ENCODE measurements around the gene PTPN5.

Gene PTPN5

GRCh38 chr11:18731441-18731840 lies 60.2 kb downstream of the PTPN5 start:
- H3K4me3 ChIP-seq (ENCODE audit: low read length), result no peak overlapping the region
- no peak for DNase-seq (ENCODE audit: low read depth)
- no peak for TF ChIP-seq CTCF (conservative IDR thresholded peaks at IDR 0.05; ENCODE audit: low read depth, low read length)

DNA sequence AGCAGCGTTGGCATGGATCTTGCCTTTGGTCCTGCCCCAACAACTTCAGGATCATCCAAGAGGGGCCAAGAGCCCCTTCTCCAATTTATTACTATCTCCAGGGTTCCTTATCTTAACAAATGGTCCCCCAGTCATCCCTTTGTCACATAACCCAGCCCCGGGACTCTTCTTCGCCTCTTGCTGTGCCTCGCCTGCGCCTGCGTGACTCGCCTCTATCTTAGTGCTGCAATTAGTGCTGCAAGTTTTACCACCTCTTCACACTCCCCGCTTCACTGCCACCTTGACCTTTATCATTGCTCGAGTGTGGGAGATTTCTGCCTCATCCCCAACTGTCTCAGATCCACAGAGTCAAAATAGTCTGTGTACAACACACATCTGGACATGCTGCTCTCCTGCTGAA lies 61.6 kb downstream of the PTPN5 start:
- no peak overlapping the region for H3K4me3 ChIP-seq (ENCODE audit: low read length)
- DNase-seq (ENCODE audit: low read depth), result no peak
- no peak for TF ChIP-seq CTCF (conservative IDR thresholded peaks at IDR 0.05; ENCODE audit: low read depth, low read length)

- TF ChIP-seq CTCF (conservative IDR thresholded peaks at IDR 0.05; ENCODE audit: low read depth, low read length), result no peak
- H3K4me3 ChIP-seq (ENCODE audit: low read length), result no peak overlapping the region
- no peak for DNase-seq (ENCODE audit: low read depth)
These were observed 62.2 kb downstream of the PTPN5 start for GRCh38 chr11:18729426-18729825.

DNA sequence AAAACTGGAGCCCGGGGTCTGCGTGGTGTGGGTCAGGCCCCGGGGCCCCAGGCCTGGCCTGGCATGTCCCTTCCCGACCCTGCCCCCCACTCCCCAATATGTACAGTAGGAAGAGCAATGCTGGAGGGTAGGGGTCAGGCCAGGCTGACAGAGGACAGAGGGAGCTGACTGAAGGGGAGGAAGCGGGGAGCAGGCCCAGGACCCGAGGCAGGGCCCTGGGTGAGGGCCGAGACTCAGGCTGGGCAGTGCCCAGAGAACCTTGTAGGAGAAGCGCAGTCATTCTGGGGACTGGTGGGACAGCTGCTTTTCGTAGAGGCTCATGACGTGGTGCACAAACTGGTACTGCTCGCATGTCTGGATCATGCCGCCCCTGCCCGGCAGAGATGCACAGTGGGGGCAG lies 62.9 kb downstream of the PTPN5 start:
- DNase-seq (ENCODE audit: low read depth), result no peak
- no peak for TF ChIP-seq CTCF (conservative IDR thresholded peaks at IDR 0.05; ENCODE audit: low read depth, low read length)
- no peak overlapping the region for H3K4me3 ChIP-seq (ENCODE audit: low read length)

DNA sequence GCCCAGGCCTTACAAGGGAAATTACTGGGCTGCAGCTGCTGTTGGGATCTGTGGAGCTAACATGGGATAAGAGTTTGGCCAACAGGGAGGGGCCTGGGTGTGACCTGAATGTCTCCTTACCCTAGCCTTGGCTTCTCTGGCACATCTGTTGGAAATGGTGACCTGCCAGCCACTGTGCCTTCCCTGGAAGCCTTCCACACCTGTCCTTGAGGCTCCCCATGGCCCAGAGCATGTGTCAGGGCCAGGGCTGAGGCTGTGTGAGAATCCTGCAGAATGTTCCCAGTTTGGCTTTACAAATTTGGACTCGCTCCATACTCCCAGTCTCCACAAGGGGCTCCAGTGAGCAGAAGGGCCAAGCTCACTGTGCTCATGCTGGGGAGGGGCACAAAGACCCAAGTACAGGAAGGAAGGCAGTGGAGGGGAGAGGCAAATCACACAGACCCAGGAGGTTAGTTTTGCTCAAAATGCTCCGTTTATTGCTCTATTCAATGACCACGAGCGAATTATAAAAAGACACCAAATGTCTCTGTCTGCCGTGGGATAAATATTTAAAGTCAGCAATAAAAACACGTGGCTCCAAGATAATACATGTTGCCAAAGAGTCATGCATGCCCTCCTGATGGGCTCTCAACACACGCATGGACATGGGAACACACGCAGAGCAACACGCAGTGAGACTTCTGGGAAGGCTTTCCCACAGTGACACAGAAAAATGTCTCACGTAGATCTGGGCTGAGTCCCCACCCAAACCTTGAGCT lies 63.9 kb downstream of the PTPN5 start:
- peak; percentile 92 for TF ChIP-seq CTCF (conservative IDR thresholded peaks at IDR 0.05; ENCODE audit: low read depth, low read length)
- no peak overlapping the region for H3K4me3 ChIP-seq (ENCODE audit: low read length)
- no peak for DNase-seq (ENCODE audit: low read depth)

DNA sequence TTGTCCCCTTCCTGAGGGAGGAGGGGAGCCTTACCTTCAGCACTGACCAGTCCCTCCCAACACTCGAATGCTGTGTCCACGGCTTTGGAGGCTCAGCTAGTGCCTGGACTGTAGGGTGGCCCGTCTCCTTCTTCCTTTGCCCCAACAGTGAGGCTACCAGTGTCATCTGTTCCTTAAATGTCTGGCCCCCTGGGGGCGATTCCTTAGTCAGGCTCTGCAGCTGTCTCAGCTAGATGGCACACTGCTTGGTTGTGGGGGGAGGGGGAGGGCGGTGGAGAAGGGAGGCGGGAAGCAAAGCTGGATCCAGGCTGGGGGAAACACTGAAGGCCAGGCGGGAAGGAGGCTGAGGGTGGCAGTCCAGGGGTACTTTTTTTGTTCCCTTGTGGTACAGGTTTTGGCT lies 65.6 kb downstream of the PTPN5 start, which contains the start of gene IGSF22:
Gene IGSF22, minus strand, starts transcription at position 149 of the 400 bp plus-strand sequence. CDS start 1,952 bp downstream, outside the sequence.
- no peak for DNase-seq (ENCODE audit: low read depth)
- TF ChIP-seq CTCF (conservative IDR thresholded peaks at IDR 0.05; ENCODE audit: low read depth, low read length), result no peak
- H3K4me3 ChIP-seq (ENCODE audit: low read length), result no peak within 1 kb of the TSS

GRCh38 chr11:18723991-18724390 lies 67.6 kb downstream of the PTPN5 start:
- no peak for DNase-seq (ENCODE audit: low read depth)
- no peak overlapping the region for H3K4me3 ChIP-seq (ENCODE audit: low read length)
- TF ChIP-seq CTCF (conservative IDR thresholded peaks at IDR 0.05; ENCODE audit: low read depth, low read length), result no peak
